ENCODE measurements around the gene LRRC4. TPM values are rescaled to one million over a fixed set of nuclear protein-coding genes. Genes with fewer than 3 reads are reported as not detected.

Gene LRRC4
- total RNA-seq, 1 donor from 2014 or later, result 2.6 TPM

- DNase-seq (ENCODE audit: low spot score), result no peak
These were observed 24.5 kb downstream of the LRRC4 start for GRCh38 chr7:128006550-128007302.

- no peak for DNase-seq (ENCODE audit: low spot score)
These were observed 25.5 kb downstream of the LRRC4 start for GRCh38 chr7:128005759-128006159.

GRCh38 chr7:128005117-128005516 is 26.1 kb downstream of the LRRC4 start:
- DNase-seq (ENCODE audit: low spot score), result no peak

GRCh38 chr7:128004623-128005022 is 26.6 kb downstream of the LRRC4 start:
- DNase-seq (ENCODE audit: low spot score), result no peak

GRCh38 chr7:128003787-128004186 is 27.4 kb downstream of the LRRC4 start:
- DNase-seq (ENCODE audit: low spot score), result no peak

- no peak for DNase-seq (ENCODE audit: low spot score)
These were observed 28.1 kb downstream of the LRRC4 start for GRCh38 chr7:128003167-128003566.

- DNase-seq (ENCODE audit: low spot score), result no peak
These were observed 30.4 kb downstream of the LRRC4 start for GRCh38 chr7:128000854-128001265.

GRCh38 chr7:128000048-128000447 is 31.2 kb downstream of the LRRC4 start:
- no peak for DNase-seq (ENCODE audit: low spot score)

- DNase-seq (ENCODE audit: low spot score), result no peak
These were observed 32.6 kb downstream of the LRRC4 start for GRCh38 chr7:127998671-127999070.

GRCh38 chr7:127997226-127997922 is 33.9 kb downstream of the LRRC4 start:
- DNase-seq (ENCODE audit: low spot score), result no peak

GRCh38 chr7:127996253-127997071 is 34.8 kb downstream of the LRRC4 start:
- DNase-seq (ENCODE audit: low spot score), result peak; percentile 50

- DNase-seq (ENCODE audit: low spot score), result no peak
These were observed 35.4 kb downstream of the LRRC4 start for GRCh38 chr7:127995881-127996215.

- peak; percentile 84 for DNase-seq (ENCODE audit: low spot score)
These were observed 35.9 kb downstream of the LRRC4 start for GRCh38 chr7:127995156-127995880.

- DNase-seq (ENCODE audit: low spot score), result no peak
These were observed 37.2 kb downstream of the LRRC4 start for GRCh38 chr7:127993987-127994386.

- DNase-seq (ENCODE audit: low spot score), result no peak
These were observed 37.9 kb downstream of the LRRC4 start for GRCh38 chr7:127993317-127993716.

GRCh38 chr7:127988751-127989150 is 42.5 kb downstream of the LRRC4 start:
- no peak for DNase-seq (ENCODE audit: low spot score)

GRCh38 chr7:127986581-127987521 is 44.4 kb downstream of the LRRC4 start:
- peak; percentile 75 for DNase-seq (ENCODE audit: low spot score)

GRCh38 chr7:127983804-127984332 is 47.4 kb downstream of the LRRC4 start:
- DNase-seq (ENCODE audit: low spot score), result no peak

- DNase-seq (ENCODE audit: low spot score), result no peak
These were observed 49.3 kb downstream of the LRRC4 start for GRCh38 chr7:127981965-127982364.

- DNase-seq (ENCODE audit: low spot score), result no peak
These were observed 50.3 kb downstream of the LRRC4 start for GRCh38 chr7:127980901-127981300.

Measured in umbilical cord (tissue), 2 donors.